Erythroblast (primary cell): ENCODE measurements around the gene NDST4.
"Not testable (repeated sequence)": the region's sequence is repeated elsewhere in the genome, so short reads cannot be mapped to it uniquely, and the experiment has no call there.

ENCODE experiments used
- DNase-seq, 2 experiments: peaks; one replicate each; lab custom pipeline; 2025; lab: John Stamatoyannopoulos, UW
- GATA1 ChIP-seq: IDR thresholded peaks from 2 replicates; pipeline ENCODE4 v1.6.1; 2011; ENCODE audit warnings: low read depth, mild to moderate bottlenecking, control low read depth, low read length, moderate library complexity
- POLR2A ChIP-seq: IDR thresholded peaks from 2 replicates; pipeline ENCODE4 v1.6.1; 2011; ENCODE audit warnings: mild to moderate bottlenecking, low read length

The NDST4 gene

DNA sequence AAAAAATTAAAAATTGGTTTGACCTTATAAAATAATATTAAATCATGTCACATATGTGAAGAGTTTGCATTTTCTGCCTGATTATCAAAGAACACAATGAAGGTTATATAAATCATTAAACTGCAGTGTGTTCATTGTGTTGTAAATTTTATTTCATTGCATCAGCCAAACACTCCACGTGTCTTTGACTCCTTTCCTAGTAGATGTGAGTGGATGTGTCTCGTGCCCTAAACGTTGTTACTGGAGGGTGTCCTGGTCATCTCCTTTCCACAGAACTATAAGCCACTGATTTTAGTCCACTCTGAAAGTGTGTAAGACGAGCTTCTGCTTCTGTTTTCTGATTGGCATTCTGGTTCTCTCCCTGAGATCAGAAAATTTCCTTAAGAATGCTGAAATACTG, 127.3 kb downstream of the NDST4 start:
- TF ChIP-seq GATA1 (no peak), POLR2A (no peak)
- DNase-seq = no peak

DNA sequence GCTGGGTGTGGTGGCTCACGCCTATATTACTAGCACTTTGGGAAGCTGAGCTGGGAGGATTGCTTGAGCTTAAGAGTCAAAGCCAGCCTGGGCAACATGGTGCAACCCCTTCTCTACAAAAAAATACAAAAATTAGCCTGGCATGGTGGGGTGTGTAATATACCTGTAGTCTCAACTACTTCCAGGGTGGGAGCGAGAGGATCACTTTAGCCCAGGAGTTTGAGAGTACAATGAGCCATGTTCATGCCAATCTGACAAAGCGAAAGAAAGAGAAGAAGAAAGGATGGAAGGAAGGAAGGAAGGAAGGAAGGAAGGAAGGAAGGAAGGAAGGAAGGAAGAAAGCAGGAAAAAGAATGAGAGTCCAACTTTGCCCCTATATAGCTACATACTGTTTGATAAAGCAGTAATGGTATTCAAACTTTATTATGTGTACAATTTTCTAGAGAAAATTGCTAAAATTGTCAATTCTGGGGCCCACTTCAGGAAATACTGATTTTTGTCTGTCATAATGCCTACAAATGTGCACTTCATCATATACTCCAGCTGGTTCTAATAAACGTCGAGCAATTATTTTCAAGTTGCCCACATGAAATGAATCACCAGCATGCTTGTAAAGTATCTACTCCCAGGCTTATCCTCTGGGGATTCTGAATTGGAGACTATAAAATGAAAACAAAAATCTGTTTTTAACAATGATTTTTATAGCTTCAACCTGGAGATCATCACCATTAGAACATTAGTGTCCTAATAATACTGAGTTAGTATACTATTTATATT, 132.3 kb downstream of the NDST4 start:
- TF ChIP-seq POLR2A (no peak), GATA1 (no peak)
- DNase-seq = no peak

DNA sequence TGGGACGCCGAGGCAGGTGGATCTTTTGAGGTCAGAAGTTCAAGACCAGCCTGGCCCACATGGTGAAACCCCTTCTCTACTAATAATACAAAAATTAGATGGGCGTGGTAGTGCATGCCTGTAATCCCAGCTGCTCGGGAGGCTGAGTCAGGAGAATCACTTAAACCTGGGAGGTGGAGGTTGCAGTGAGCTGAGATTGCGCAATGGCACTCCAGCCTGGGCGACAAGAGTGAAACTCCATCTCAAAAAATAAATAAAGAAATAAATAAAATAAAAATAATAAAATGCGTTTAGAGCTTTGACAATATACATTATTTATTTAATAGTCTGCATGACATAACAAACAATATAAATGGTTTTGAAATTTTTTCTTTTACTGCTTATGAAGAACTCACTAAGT, 133.0 kb downstream of the NDST4 start:
- not testable (repeated sequence) for DNase-seq

DNA sequence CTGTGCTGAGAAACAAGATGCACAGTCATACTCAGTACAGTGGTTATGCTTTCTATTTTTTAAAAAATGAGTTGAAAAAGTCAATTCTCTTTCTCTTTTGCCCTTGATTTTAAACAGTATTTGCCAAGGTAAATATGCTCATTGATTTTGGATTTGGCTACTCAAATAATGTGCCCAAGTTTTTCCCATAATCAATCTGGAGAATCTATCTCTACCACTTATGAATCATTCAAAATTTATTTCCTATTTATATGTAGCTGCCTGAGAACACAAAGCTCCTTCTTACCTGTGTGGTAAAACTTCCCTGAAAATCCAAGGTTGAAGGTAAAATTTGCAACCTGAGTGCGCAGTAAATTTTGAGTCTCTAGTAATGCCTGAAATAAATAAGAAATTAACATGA, 136.5 kb downstream of the NDST4 start:
- no peak for DNase-seq
- TF ChIP-seq POLR2A (no peak), GATA1 (no peak)

DNA sequence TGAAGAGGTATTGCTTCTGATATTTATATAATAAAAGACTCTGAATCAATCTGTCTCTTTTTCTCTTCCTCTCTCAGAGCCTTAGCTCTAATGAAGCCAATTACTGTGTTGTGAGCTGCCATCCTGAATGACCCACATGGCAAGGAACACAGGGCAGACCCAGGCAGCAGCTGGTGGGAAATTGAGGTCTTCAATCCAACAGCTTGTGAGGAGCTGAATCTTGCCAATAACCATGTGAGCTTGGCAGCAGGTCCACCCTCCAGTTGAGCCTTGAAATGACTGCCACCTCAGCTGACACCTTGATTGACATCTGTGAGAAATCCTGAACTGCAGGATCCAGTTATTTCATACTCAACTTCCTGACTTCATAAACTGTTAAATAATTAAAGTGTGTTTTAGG, 149.4 kb downstream of the NDST4 start:
- no peak for DNase-seq
- TF ChIP-seq GATA1 = no peak
- TF ChIP-seq POLR2A = no peak

DNA sequence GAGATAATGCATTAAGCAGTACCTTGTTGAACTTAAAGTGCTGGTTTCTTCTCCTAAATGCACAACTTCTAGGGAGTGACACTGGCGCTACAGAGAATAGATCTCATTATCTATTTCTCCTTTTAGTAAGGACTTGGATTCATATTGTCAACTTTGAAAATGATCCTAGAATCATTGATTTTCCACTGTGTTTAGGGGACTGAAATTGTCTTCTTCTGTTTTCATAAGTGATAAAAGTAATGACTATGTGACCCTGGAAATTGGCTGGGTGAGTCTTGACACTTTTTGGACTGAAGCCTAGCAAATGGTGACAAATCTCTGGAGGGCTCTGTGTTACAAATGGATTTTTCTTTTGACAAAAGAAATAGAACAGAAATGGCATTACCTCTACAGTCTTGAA, 167.8 kb downstream of the NDST4 start:
- no peak for TF ChIP-seq POLR2A
- TF ChIP-seq GATA1 = no peak
- no peak for DNase-seq

DNA sequence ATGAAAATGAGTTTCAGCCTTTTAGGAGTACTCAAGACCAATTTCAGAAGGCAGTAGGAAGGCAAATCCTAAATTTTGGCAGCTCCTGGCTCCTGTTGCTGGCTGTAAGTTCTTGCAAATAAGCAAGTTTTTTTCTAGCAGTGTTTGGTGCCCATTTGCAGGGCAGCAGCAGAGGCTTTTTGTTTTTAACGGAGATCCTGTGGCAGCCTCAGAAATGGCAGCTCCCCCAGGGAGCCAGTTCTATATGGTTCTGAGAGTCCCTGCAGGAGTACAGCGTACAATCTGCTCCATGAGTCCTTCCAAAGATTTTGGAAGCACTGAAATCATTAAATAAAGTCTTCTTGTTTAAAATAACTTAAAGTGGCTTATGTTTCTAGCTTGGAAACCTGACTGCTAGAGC, 171.9 kb downstream of the NDST4 start:
- DNase-seq = no peak
- TF ChIP-seq POLR2A (no peak), GATA1 (no peak)

DNA sequence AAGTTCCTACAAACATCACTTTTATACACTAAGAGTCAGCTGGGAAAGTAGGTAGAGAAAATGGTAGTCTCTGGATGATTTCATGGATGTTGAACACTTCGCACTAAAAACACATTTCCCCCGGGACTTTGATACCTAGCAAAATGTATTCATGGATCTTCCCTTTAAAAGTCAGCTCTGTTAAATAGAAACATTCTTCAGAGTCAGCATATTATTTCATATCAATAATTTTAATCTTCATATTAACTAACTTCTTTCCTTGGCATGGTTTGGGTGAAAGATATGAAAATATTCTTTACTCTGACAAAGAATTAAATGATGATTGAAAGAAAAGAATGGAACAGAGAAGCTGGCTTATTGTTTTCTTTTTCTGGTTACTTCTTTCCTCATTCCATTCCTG, 185.5 kb downstream of the NDST4 start:
- TF ChIP-seq POLR2A (no peak), GATA1 (no peak)
- no peak for DNase-seq

DNA sequence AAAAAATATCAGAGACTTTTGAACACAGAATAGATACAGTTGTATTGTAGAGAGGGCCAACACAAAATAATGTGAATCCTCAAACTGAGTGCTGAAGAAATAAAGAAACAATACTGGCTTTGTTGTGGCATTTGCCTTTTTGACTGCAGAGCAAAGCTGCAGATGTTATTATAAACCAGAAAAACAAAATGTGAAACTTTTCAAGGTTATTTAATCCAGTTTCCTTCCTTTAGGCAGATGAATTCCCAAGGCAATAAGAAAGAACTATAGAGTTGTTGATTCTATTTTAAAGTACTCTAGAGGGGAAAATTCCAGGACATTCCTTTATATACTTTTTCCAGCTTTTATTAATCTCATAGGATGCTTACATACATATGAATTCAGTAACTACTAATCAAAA, 186.8 kb downstream of the NDST4 start:
- DNase-seq = no peak
- TF ChIP-seq GATA1 (no peak), POLR2A (no peak)

DNA sequence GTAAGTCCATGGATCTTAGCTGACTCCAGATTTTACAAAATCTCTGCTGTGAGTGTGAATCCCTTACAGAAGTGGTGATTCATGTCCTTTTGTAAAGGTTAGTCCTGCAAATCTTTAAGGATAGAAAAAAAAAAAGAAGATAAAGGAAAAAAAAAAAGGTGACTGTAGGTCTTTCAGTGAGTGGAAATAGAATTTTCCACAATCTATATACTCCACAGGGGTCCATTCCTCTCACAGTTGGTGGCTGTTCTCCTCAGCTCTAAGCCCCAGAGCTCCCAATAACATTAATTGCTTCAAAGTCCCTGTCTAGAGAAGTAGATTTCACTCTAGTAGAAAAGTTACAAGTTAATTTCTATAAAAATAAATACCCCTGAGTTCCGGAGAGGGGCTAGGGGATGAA, 189.1 kb downstream of the NDST4 start:
- no peak for DNase-seq
- TF ChIP-seq POLR2A = no peak
- TF ChIP-seq GATA1 = no peak

DNA sequence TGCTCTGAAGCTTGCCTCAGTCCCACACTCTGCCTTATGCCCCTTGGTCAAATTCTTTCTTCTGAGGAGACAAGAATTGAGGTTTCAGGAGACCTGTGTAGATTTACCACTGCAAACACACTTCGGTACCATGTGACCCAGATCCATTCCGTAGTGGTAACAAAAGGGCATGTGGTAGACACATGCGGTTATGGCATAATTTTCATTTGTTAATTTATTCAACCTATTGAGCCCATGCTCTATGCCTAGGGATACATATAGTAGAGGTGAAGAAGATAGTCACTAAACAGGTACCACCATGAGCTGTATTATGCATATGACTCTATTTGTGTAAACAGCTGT, 190.9 kb downstream of the NDST4 start:
- no peak for DNase-seq
- TF ChIP-seq POLR2A = no peak
- TF ChIP-seq GATA1 = no peak

DNA sequence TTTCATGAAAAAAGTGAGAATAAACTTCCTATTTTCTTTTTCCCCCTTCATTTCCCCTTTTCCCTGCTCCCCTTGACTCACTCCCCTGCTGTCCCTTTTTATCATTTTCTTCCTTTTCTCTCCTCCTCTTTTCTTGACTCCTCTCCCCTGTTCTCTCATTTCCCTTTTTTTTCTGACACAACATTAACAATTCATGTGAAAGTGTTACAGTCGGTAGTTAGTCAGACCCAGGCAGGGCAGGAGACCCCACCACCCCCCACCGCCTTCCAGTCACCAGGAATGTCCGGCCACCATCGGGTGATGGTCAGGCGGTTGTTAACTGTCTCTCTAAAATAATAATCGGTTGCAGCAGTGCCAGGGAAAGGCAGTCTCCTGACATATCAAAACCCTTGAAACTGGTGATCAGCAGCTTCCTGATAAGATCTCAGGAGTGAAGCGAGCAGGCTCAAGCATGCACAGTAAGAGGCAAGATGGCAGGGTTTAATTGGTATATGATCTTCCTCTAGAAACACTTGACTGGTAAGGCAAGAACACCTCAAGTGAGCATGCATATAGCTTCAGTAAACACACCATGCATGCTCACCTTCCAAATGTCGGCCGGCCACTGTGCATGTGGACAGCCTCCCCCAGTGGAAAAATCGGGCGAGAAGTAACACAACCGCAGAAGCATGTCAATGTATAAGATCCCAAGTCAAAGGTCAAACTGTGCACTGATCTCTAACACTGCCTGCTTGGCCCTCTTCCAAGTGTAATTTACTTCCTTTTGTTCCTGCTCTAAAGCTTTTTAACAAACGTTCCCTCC, 191.4 kb downstream of the NDST4 start:
- TF ChIP-seq POLR2A = no peak
- no peak for DNase-seq

DNA sequence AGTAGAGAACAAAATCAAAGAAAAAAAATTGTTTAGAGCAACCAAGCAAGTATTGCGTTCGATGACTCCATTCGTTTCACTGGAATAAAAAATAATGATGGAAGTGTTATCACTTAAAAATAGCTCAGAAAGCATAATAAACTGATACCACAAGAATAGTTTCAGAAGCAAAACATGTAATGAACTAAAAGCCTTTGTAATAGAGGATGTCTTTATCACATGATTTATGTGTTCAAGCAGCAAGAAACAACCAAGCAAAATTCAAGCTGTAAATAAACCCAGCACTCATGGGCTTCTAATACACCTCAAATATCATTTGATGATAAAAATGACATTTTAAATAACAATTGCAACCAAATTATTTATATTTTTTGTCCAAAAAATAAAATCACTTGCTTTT, 192.2 kb downstream of the NDST4 start:
- no peak for TF ChIP-seq GATA1
- no peak for TF ChIP-seq POLR2A

DNA sequence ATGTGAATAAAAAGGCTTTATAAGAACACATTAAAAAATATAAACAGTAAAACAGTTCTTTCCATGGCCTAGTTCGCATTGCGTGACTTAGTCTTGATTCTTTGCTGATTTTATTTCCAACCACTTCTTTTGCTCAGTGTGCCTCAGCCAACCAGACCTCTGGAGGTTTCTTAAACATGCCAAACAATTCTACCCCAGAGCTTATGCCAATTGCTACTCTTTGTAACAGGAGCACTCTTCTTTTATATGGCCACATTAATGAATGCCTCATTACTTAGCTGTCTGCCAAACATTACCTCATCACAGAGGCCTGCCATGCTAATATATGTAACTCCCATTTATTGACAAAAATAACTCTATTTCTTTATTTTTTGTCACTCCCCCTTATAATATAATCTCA, 202.3 kb downstream of the NDST4 start:
- TF ChIP-seq GATA1 (no peak), POLR2A (no peak)
- DNase-seq = no peak

More for the DNA sequence above, 192.2 kb downstream of the NDST4 start:
- DNase-seq = no peak

DNA sequence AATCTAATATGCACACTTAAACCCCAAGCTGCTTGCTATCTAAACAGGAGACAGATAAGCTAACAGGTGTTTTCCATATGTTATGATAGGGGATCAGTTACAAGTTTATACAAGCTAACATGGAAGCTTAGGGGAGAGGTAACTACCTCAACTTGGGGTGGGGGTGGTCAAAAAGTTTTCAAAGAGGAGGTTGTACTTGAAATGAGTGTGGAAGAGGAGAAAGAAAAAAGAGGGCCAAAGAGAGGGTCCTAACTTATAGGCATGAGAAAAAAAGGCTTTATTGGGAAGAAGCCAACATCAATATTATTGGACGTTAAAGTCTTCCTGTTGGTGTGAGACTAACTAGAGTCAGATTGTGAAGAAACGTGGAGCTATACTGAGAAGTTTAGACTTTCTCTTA, 205.9 kb downstream of the NDST4 start:
- DNase-seq = no peak
- TF ChIP-seq POLR2A (no peak), GATA1 (no peak)
